HG03432 (cell line): Measurements from ENCODE around the gene CIAO2A.
A peak's percentile ranks its signal among the peaks of the same experiment; 100 is the strongest.

Experiments
- ATAC-seq: cut with Tn5 transposase; IDR thresholded peaks from one replicate; pipeline ENCODE4 v1.9.1; 2021; ENCODE audit warnings: mild to moderate bottlenecking, moderate library complexity; ENCODE audit not compliant: unreplicated experiment

The CIAO2A gene

GRCh38 chr15:64045101-64045435 is 48.6 kb downstream of the CIAO2A start:
- no peak for ATAC-seq

DNA sequence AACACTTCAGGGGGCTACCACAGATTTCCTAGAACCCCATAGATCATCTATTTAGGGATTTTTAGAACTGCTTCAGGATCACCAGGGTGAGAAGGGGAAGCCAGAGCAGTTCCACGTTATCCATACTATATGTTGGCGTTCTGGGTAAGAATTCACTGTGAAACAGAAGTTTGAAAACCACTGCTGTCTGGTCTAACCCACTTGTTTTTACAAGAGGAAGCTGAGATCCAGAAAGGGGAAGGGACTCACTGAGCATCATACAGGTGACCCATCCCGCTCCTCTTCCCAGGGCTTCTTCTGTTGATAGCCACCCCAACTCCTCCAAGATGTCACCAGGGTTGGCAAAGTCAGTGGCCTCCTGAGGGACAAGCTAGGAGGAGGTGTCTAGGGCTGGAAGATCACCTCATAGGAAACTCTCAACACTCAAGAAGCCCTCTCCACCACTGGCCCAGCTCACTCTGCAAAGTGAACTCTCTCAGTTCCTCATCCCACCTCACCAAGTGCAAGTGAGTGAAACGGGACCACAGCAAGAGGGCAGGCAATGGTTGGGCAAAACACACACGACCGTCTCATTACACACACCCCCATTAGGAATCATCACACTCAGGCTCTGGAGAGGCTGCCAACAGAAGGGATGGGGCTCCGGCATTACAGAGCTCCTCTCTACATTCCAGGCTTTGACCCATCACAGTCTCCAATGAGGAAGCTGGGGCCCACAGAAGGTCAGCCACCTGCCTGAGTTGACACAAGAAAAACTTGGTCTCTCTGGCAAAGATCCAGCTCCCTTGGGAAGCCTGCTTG is 49.1 kb downstream of the CIAO2A start:
- peak; percentile 63 for ATAC-seq

- no peak for ATAC-seq
Observed at GRCh38 chr15:64038878-64039610, 54.6 kb downstream of the CIAO2A start.

GRCh38 chr15:64037966-64038365 is 55.7 kb downstream of the CIAO2A start:
- ATAC-seq: no peak

GRCh38 chr15:64037116-64037515 is 56.5 kb downstream of the CIAO2A start:
- ATAC-seq: no peak

DNA sequence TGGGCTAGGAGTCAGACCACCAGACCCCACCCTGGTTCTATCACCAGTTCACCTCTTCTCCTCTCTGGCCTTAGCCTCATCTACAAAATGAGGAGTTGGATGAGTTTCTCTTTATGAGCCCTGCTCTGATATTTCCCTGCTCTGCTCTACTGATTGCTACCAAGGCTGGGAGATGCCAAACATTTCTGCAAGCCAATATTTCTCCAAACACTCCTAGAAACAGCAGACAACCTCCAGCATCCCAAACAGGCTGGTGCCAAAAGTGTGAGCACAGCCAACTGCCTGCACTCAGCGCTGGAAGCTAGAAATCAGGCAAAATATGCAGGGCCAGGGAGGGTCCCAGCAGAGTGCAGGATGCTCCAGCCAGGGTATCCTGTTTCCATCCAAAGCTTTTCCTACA is 58.1 kb downstream of the CIAO2A start:
- ATAC-seq: no peak

DNA sequence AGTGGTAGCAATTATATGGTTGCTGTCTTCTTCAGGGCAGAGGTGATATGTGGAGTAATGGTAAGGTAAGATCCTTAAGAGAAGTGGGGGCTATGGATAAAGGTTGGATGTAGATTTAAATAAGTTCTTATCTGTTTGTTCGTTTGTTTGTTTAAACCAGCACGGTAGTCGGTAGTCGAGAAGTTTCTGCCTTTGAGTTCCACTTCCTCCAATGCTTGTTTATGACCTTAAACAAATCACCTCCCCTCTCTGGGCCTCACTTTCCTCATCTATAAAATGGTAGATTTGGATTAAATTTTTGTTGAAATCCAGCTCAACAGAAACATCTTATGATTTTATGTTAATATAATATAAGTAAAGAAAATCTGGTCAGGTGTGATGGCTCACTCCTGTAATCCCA is 59.1 kb downstream of the CIAO2A start:
- ATAC-seq: no peak

GRCh38 chr15:64032329-64032728 is 61.3 kb downstream of the CIAO2A start:
- no peak for ATAC-seq

DNA sequence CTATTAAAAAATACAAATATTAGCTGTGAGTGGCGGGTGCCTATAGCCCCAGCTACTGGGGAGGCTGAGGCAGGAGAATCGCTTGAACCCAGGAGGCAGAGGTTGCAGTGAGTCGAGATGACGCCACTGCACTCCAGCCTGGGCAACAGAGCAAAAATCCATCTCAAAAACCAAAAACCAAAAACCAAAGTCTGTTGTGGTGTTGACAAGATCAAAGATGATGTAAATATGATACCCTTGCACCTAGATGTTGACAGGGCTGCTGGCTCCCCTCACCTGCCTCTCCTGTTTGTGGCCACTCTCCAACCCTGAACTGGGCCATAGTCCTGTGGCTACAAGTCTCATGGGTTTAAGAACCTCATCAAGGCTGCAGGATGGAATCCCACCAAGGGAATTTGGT is 63.5 kb downstream of the CIAO2A start:
- no peak for ATAC-seq

DNA sequence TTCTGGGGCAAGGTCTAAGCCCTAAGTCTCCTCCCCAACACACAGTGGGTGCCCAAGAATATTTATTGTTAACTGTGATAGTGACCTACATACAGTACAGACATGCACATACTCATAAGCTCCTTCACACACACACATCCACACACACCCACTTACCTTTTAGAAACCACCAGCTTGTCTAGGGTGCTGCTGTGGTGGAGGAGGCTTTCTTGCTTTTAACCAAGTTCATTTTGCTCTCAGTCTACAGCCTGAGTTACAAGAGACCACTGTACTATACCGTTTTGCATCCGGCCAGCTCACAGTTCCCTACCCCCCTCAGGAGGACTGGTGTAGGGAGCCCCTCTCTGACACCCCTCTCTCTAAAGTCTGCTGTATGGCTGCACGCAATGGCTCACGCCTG is 64.0 kb downstream of the CIAO2A start:
- ATAC-seq: no peak

DNA sequence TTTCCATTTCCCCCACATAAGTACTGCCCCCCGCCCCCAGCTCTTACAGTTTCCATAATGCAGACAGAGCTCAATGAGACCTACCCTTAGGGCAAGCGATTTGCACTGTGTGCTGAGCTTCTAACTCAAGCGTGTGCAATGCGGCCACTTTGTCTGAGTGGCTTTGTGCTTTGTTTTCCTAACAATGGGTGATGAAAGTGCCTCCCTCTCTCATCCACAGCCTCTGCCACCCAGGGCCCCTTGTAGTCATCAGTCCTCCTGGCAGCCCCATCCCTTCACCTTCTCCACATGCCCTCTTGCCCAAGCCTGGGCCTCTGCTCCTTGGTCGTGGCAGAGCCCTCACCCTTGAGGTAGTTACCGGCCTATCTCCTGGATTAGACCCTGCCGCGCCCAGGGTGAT is 64.5 kb downstream of the CIAO2A start:
- ATAC-seq: no peak

GRCh38 chr15:64026591-64026990 is 67.0 kb downstream of the CIAO2A start:
- no peak for ATAC-seq

- no peak for ATAC-seq
Observed at GRCh38 chr15:64024172-64025050, 69.2 kb downstream of the CIAO2A start.

DNA sequence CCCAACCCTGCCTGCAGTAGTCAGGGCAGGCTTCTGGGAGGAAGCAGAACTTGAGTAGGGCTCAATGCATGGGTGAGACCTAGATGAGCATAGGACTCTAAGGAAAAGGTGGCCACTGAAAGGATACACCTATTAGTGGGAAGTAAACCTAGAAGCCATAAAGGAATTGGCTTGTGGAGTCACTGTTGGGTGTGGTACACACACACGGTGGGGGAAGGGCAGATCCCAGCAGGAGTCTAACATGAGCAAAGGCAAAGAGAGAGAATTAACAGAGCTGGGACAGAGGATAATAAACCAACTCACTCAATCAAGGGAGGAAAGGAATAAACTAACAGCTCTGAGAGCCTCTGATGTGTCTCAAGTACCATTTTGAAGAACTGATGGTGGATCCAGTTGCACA is 70.4 kb downstream of the CIAO2A start:
- no peak for ATAC-seq

- no peak for ATAC-seq
Observed at GRCh38 chr15:64022571-64022970, 71.1 kb downstream of the CIAO2A start.
